Measurements from ENCODE around the gene DRD1. TPM values are rescaled to one million over a fixed set of nuclear protein-coding genes. Genes with fewer than 3 reads are reported as not detected.
A peak's percentile ranks its signal among the peaks of the same experiment; 100 is the strongest.
"Not testable (repeated sequence)": the region's sequence is repeated elsewhere in the genome, so short reads cannot be mapped to it uniquely, and the experiment has no call there.

Gene DRD1
- total RNA-seq, 1 experiment from 2014 or later, result 14.0 TPM

- Histone ChIP-seq H3K4me3 (no peak overlapping the region), H3K27me3 (replicated peaks) (no peaks in the 10 kb centered on the region), H3K36me3 (no peaks in the 10 kb centered on the region), H3K9me3 (replicated peaks) (no peaks in the 10 kb centered on the region; the same call in 1 of the 2 replicates), H3K4me1 (replicated peaks) (peaks cover 14% of the 10 kb centered on the region), H3K27ac (no peak overlapping the region)
- peak; percentile 59 to 69 for DNase-seq (ENCODE audit: low read depth in 1 of 2, low spot score in 2 of 2)
These were observed 20.3 kb upstream of the DRD1 start for GRCh38 chr5:175464074-175464941.

GRCh38 chr5:175463641-175464040 is 19.7 kb upstream of the DRD1 start:
- no peak for DNase-seq (ENCODE audit: low read depth in 1 of 2, low spot score in 2 of 2)
- Histone ChIP-seq H3K4me1 (replicated peaks) (peaks cover 14% of the 10 kb centered on the region), H3K36me3 (no peaks in the 10 kb centered on the region), H3K4me3 (no peak overlapping the region), H3K27me3 (replicated peaks) (no peaks in the 10 kb centered on the region), H3K27ac (no peak overlapping the region), H3K9me3 (replicated peaks) (no peaks in the 10 kb centered on the region)

- H3K36me3 ChIP-seq, result no peaks in the 10 kb centered on the region
- no peaks in the 10 kb centered on the region for H3K9me3 ChIP-seq (replicated peaks)
- H3K4me3 ChIP-seq, result no peak overlapping the region
- no peak overlapping the region for H3K27ac ChIP-seq
- no peaks in the 10 kb centered on the region for H3K27me3 ChIP-seq (replicated peaks)
- peaks cover 14% of the 10 kb centered on the region for H3K4me1 ChIP-seq (replicated peaks)
- DNase-seq (ENCODE audit: low read depth in 1 of 2, low spot score in 2 of 2), result no peak
These were observed 17.4 kb upstream of the DRD1 start for GRCh38 chr5:175461370-175461769.

- no peak for DNase-seq (ENCODE audit: low read depth in 1 of 2, low spot score in 2 of 2)
- Histone ChIP-seq H3K9me3 (replicated peaks) (no peaks in the 10 kb centered on the region), H3K4me1 (replicated peaks) (peaks cover 10% of the 10 kb centered on the region), H3K27ac (no peak overlapping the region), H3K4me3 (no peak overlapping the region), H3K36me3 (no peaks in the 10 kb centered on the region), H3K27me3 (replicated peaks) (no peaks in the 10 kb centered on the region)
These were observed 16.6 kb upstream of the DRD1 start for GRCh38 chr5:175460552-175460951.

- peak in 1 of 2 experiments; percentile 40 for DNase-seq (ENCODE audit: low read depth in 1 of 2, low spot score in 2 of 2)
- Histone ChIP-seq H3K36me3 (no peaks in the 10 kb centered on the region), H3K4me1 (replicated peaks) (0 out of 2 replicates have a peak, but pooled peaks cover 6% of the 10 kb centered on the region), H3K27ac (no peak overlapping the region), H3K4me3 (no peak overlapping the region), H3K27me3 (replicated peaks) (no peaks in the 10 kb centered on the region), H3K9me3 (replicated peaks) (no peaks in the 10 kb centered on the region)
These were observed 16.1 kb upstream of the DRD1 start for GRCh38 chr5:175460126-175460525.

- H3K4me3 ChIP-seq, result no peak overlapping the region
- H3K27ac ChIP-seq, result no peak overlapping the region
- H3K36me3 ChIP-seq, result no peaks in the 10 kb centered on the region
- no peak for DNase-seq (ENCODE audit: low read depth in 1 of 2, low spot score in 2 of 2)
- 0 out of 2 replicates have a peak, but pooled peaks cover 6% of the 10 kb centered on the region for H3K4me1 ChIP-seq (replicated peaks)
- H3K9me3 ChIP-seq (replicated peaks), result no peaks in the 10 kb centered on the region
- H3K27me3 ChIP-seq (replicated peaks), result no peaks in the 10 kb centered on the region
These were observed 13.5 kb upstream of the DRD1 start for GRCh38 chr5:175457466-175457865.

- no peak for DNase-seq (ENCODE audit: low read depth in 1 of 2, low spot score in 2 of 2)
- H3K27ac ChIP-seq, result no peak overlapping the region
- H3K9me3 ChIP-seq (replicated peaks), result no peaks in the 10 kb centered on the region
- no peaks in the 10 kb centered on the region for H3K27me3 ChIP-seq (replicated peaks)
- H3K4me1 ChIP-seq (replicated peaks), result 0 out of 2 replicates have a peak, but pooled peaks cover 6% of the 10 kb centered on the region
- no peak overlapping the region for H3K4me3 ChIP-seq
- H3K36me3 ChIP-seq, result no peaks in the 10 kb centered on the region
These were observed 12.2 kb upstream of the DRD1 start for GRCh38 chr5:175456105-175456742.

GRCh38 chr5:175454338-175454737 is 10.4 kb upstream of the DRD1 start:
- H3K4me1 ChIP-seq (replicated peaks); DNase-seq (ENCODE audit: low read depth in 1 of 2, low spot score in 2 of 2); H3K27me3 ChIP-seq (replicated peaks); H3K36me3 ChIP-seq; H3K4me3 ChIP-seq; H3K9me3 ChIP-seq (replicated peaks); H3K27ac ChIP-seq: not testable (repeated sequence)

- H3K4me3 ChIP-seq, result no peak overlapping the region
- no peak overlapping the region for H3K27ac ChIP-seq
- H3K27me3 ChIP-seq (replicated peaks), result no peaks in the 10 kb centered on the region
- no peaks in the 10 kb centered on the region for H3K36me3 ChIP-seq
- H3K9me3 ChIP-seq (replicated peaks), result no peaks in the 10 kb centered on the region
- peaks cover 9% of the 10 kb centered on the region for H3K4me1 ChIP-seq (replicated peaks)
- no peak for DNase-seq (ENCODE audit: low read depth in 1 of 2, low spot score in 2 of 2)
These were observed 8.2 kb upstream of the DRD1 start for GRCh38 chr5:175452166-175452565.

- Histone ChIP-seq H3K4me3 (no peak overlapping the region), H3K9me3 (replicated peaks) (no peaks in the 10 kb centered on the region), H3K36me3 (no peaks in the 10 kb centered on the region), H3K27me3 (replicated peaks) (no peaks in the 10 kb centered on the region), H3K27ac (no peak overlapping the region), H3K4me1 (replicated peaks) (peaks cover 29% of the 10 kb centered on the region)
- DNase-seq (ENCODE audit: low read depth in 1 of 2, low spot score in 2 of 2), result no peak
These were observed 4.3 kb upstream of the DRD1 start for GRCh38 chr5:175448276-175448675.

- Histone ChIP-seq H3K27me3 (replicated peaks) (no peaks in the 10 kb centered on the region), H3K4me3 (no peak overlapping the region), H3K36me3 (peaks cover 6% of the 10 kb centered on the region), H3K27ac (no peak overlapping the region), H3K4me1 (replicated peaks) (peaks cover 36% of the 10 kb centered on the region), H3K9me3 (replicated peaks) (no peaks in the 10 kb centered on the region)
- DNase-seq (ENCODE audit: low read depth in 1 of 2, low spot score in 2 of 2), result no peak
These were observed 3.6 kb upstream of the DRD1 start for GRCh38 chr5:175447571-175447970.

- not testable (repeated sequence) for H3K9me3 ChIP-seq (replicated peaks); DNase-seq (ENCODE audit: low read depth in 1 of 2, low spot score in 2 of 2); H3K27ac ChIP-seq; H3K4me3 ChIP-seq; H3K27me3 ChIP-seq (replicated peaks)
- H3K36me3 ChIP-seq, result peaks cover 17% of the 10 kb centered on the region
- peaks cover 40% of the 10 kb centered on the region for H3K4me1 ChIP-seq (replicated peaks)
These were observed 2.4 kb upstream of the DRD1 start for GRCh38 chr5:175446378-175446777.

GRCh38 chr5:175444905-175445456 is 999 bp upstream of the DRD1 start:
- peak overlapping the region; percentile 54 for H3K4me3 ChIP-seq
- peaks cover 21% of the 10 kb centered on the region for H3K36me3 ChIP-seq
- no peaks in the 10 kb centered on the region for H3K27me3 ChIP-seq (replicated peaks)
- H3K9me3 ChIP-seq (replicated peaks), result no peaks in the 10 kb centered on the region
- H3K4me1 ChIP-seq (replicated peaks), result peaks cover 43% of the 10 kb centered on the region
- DNase-seq (ENCODE audit: low read depth in 1 of 2, low spot score in 2 of 2), result no peak
- H3K27ac ChIP-seq, result no peak overlapping the region

- H3K27ac ChIP-seq, result no peak overlapping the region
- no peaks in the 10 kb centered on the region for H3K27me3 ChIP-seq (replicated peaks)
- no peak for DNase-seq (ENCODE audit: low read depth in 1 of 2, low spot score in 2 of 2)
- peak overlapping the region; percentile 54 for H3K4me3 ChIP-seq
- peaks cover 25% of the 10 kb centered on the region for H3K36me3 ChIP-seq
- H3K4me1 ChIP-seq (replicated peaks), result peaks cover 43% of the 10 kb centered on the region
- no peaks in the 10 kb centered on the region for H3K9me3 ChIP-seq (replicated peaks)
These were observed 395 bp downstream of the DRD1 start for GRCh38 chr5:175443514-175444059.

All from SJSA1 (cell line).